GM19351 (cell line): Measurements from ENCODE around the gene HOXA5.

ENCODE experiments used
- ATAC-seq: cut with Tn5 transposase; IDR thresholded peaks from one replicate; pipeline ENCODE4 v1.9.1; 2021; ENCODE audit warnings: mild to moderate bottlenecking, moderate library complexity; ENCODE audit not compliant: unreplicated experiment

Gene HOXA5

GRCh38 chr7:27109466-27110185 is 33.9 kb downstream of the HOXA5 start:
- ATAC-seq, result no peak

- ATAC-seq, result no peak
Measured at GRCh38 chr7:27108390-27109127, 34.9 kb downstream of the HOXA5 start.

GRCh38 chr7:27107391-27108381 is 35.8 kb downstream of the HOXA5 start:
- ATAC-seq, result no peak

- no peak for ATAC-seq
Measured at GRCh38 chr7:27106901-27107240, 36.6 kb downstream of the HOXA5 start.

GRCh38 chr7:27106181-27106900 is 37.1 kb downstream of the HOXA5 start:
- no peak for ATAC-seq

GRCh38 chr7:27105301-27106031 is 38.0 kb downstream of the HOXA5 start:
- no peak for ATAC-seq

GRCh38 chr7:27104341-27105058 is 39.0 kb downstream of the HOXA5 start:
- no peak for ATAC-seq

GRCh38 chr7:27103489-27104226 is 39.8 kb downstream of the HOXA5 start:
- ATAC-seq, result no peak

- ATAC-seq, result no peak
Measured at GRCh38 chr7:27102581-27103442, 40.7 kb downstream of the HOXA5 start, which contains the start of gene HOXA2. Gene HOXA2 (minus strand): TSS chr7:27102683. CDS start chr7:27102500, 183 bp downstream.

GRCh38 chr7:27101957-27102580 is 41.4 kb downstream of the HOXA5 start:
- no peak for ATAC-seq

GRCh38 chr7:27101171-27101956 is 42.1 kb downstream of the HOXA5 start:
- ATAC-seq, result no peak

GRCh38 chr7:27100694-27101170 is 42.7 kb downstream of the HOXA5 start:
- no peak for ATAC-seq

GRCh38 chr7:27099453-27100370 is 43.8 kb downstream of the HOXA5 start:
- no peak for ATAC-seq

- no peak for ATAC-seq
Measured at GRCh38 chr7:27098578-27099451, 44.7 kb downstream of the HOXA5 start.
